Suprapubic skin (tissue), 4 donors: ENCODE data around the gene ERF. TPM values are rescaled to one million over a fixed set of nuclear protein-coding genes. Genes with fewer than 3 reads are reported as not detected.
A peak's percentile ranks its signal among the peaks of the same experiment; 100 is the strongest.

Experiments used
- DNase-seq, 2 donors: peaks; one replicate each; pipeline ENCODE4 v3.0.0-alpha.2; 2019; ENCODE audit warnings: low spot score in 2 of 2
- H3K27ac ChIP-seq: fragments of 200-600 bp; sonication (generic); one replicate; pipeline ENCODE4 v1.5.1; 2019
- H3K27me3 ChIP-seq: fragments of 200-600 bp; sonication (generic); one replicate; pipeline ENCODE4 v1.5.1; 2019
- H3K36me3 ChIP-seq: fragments of 200-600 bp; sonication (generic); one replicate; pipeline ENCODE4 v1.5.1; 2019
- H3K4me1 ChIP-seq: fragments of 200-600 bp; sonication (generic); one replicate; pipeline ENCODE4 v1.5.1; 2019
- H3K4me3 ChIP-seq: fragments of 200-600 bp; sonication (generic); one replicate; pipeline ENCODE4 v1.5.1; 2019; ENCODE audit warnings: mild to moderate bottlenecking
- H3K9me3 ChIP-seq: fragments of 200-600 bp; sonication (generic); one replicate; pipeline ENCODE4 v1.5.1; 2019
- EP300 ChIP-seq: sonication (generic); formaldehyde crosslinking; IDR thresholded peaks from one replicate; pipeline ENCODE4 v1.6.1; 2017; ENCODE audit warnings: antibody characterized with exemption
- POLR2A ChIP-seq, 2 donors: fragments of 450-650 bp; IDR thresholded peaks; one replicate each; pipeline ENCODE4 v1.6.1; 2017; ENCODE audit warnings: antibody characterized with exemption in 2 of 2, mild to moderate bottlenecking in 2 of 2, moderate library complexity in 2 of 2
- POLR2AphosphoS5 ChIP-seq, 3 donors: sonication (generic); formaldehyde crosslinking; IDR thresholded peaks; one replicate each; pipeline ENCODE4 v1.6.1; 2017; ENCODE audit warnings: antibody characterized with exemption in 3 of 3
- WGBS: methylation state at CpG from one replicate; pipeline ENCODE4 v1.1.5; 2018; 5-methylcytosine and 5-hydroxymethylcytosine counted together
- total RNA-seq, 4 donors: library from RNA; depleted of rRNA; stranded (reverse); fragments of >200 nt; gene quantifications; one replicate each; pipeline ENCODE4 v1.1.0, GENCODE V29; 2016
- TF ChIP-seq, protein P1 (sequence below), 2 donors: fragments of 200-600 bp in 1 of 2; fragments of 450-650 bp in 1 of 2; sonication (generic) in 1 of 2; IDR thresholded peaks; one replicate each; pipeline ENCODE4 v1.5.1; 2016 to 2019; ENCODE audit warnings: antibody characterized with exemption in 2 of 2, mild to moderate bottlenecking in 1 of 2, moderate library complexity in 1 of 2

The ERF gene
- total RNA-seq, 4 donors from 2014 or later, result 36.8 to 49.5 (median 45.8) TPM

DNA sequence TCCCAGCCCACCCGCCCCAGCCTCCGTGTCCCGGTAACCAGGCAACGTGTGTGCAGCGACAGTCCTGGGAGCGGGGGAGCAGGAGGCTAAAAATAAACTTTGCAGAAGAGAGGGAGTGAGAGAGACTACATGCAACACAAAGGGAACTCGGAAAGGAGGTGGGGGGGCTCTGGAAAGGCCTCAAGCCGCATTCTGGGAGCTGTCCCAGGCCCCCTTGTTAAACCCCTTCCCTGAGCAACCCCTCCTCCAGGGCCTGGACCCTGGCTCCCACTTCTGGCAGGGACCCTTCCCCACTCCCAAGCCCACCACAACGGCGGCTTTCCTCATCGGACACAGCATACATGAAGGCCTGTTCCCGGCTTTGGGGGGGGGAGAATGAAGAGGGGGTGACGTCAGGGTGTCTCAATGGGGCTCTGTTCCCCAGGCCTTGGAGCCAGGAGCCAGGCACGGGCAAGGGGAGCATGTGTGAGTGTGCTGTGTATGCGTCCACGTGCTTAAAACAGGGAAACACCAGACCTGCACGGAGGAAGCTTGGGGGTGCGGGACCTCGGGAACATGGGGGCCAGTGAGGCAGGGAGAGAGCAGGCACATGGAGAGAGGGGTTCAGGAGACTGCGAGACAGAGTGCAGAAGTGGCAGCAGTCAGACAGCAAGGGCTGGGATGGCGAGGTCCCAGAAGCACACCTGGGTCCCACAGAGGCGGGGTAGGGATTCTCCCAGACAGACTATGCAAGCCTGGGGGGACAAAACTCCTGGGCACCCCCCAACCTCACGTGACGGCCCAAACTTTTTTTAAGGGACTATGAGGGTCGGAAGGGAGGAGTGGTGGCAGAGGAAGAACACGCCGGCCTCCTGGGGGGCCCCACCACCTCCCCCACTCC lies 2.3 kb downstream of the ERF start:
- Histone ChIP-seq H3K27me3 (no peaks in the 10 kb centered on the region), H3K4me3 (peak overlapping the region; percentile 85), H3K36me3 (peaks cover 16% of the 10 kb centered on the region), H3K9me3 (no peaks in the 10 kb centered on the region), H3K4me1 (peaks cover 76% of the 10 kb centered on the region), H3K27ac (peak overlapping the region; percentile 97)
- WGBS, result 1% methylated on average over 27 of the region's 27 CpGs
- peak in 1 of 2 donors; percentile 84 for DNase-seq
- no peak for TF ChIP-seq POLR2A (IDR thresholded peaks at IDR 0.05)
- no peak for TF ChIP-seq POLR2AphosphoS5 (IDR thresholded peaks at IDR 0.05)
- no peak for TF ChIP-seq EP300
- TF ChIP-seq, protein P1, sequence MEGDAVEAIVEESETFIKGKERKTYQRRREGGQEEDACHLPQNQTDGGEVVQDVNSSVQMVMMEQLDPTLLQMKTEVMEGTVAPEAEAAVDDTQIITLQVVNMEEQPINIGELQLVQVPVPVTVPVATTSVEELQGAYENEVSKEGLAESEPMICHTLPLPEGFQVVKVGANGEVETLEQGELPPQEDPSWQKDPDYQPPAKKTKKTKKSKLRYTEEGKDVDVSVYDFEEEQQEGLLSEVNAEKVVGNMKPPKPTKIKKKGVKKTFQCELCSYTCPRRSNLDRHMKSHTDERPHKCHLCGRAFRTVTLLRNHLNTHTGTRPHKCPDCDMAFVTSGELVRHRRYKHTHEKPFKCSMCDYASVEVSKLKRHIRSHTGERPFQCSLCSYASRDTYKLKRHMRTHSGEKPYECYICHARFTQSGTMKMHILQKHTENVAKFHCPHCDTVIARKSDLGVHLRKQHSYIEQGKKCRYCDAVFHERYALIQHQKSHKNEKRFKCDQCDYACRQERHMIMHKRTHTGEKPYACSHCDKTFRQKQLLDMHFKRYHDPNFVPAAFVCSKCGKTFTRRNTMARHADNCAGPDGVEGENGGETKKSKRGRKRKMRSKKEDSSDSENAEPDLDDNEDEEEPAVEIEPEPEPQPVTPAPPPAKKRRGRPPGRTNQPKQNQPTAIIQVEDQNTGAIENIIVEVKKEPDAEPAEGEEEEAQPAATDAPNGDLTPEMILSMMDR (IDR thresholded peaks at IDR 0.05), result no peak

GRCh38 chr19:42251572-42252358 lies 3.2 kb downstream of the ERF start:
- WGBS, result 56% methylated on average over 3 of the region's 4 CpGs
- H3K9me3 ChIP-seq, result no peaks in the 10 kb centered on the region
- TF ChIP-seq, protein P1 (IDR thresholded peaks at IDR 0.05), result no peak
- TF ChIP-seq POLR2A (IDR thresholded peaks at IDR 0.05), result no peak
- no peak for TF ChIP-seq POLR2AphosphoS5 (IDR thresholded peaks at IDR 0.05)
- H3K27me3 ChIP-seq, result no peaks in the 10 kb centered on the region
- no peak for DNase-seq
- H3K4me1 ChIP-seq, result peaks cover 84% of the 10 kb centered on the region
- H3K36me3 ChIP-seq, result peaks cover 16% of the 10 kb centered on the region
- H3K4me3 ChIP-seq, result peak overlapping the region; percentile 85
- peak overlapping the region; percentile 97 for H3K27ac ChIP-seq

- no peaks in the 10 kb centered on the region for H3K27me3 ChIP-seq
- WGBS, result 17% methylated on average over 18 of the region's 19 CpGs
- TF ChIP-seq POLR2A (IDR thresholded peaks at IDR 0.05) (no peak), EP300 (no peak)
- TF ChIP-seq, protein P1 (IDR thresholded peaks at IDR 0.05), result no peak
- H3K4me3 ChIP-seq, result peak overlapping the region; percentile 85
- H3K9me3 ChIP-seq, result no peaks in the 10 kb centered on the region
- peaks cover 16% of the 10 kb centered on the region for H3K36me3 ChIP-seq
- DNase-seq, result peak in 1 of 2 donors; percentile 64
- peak overlapping the region; percentile 97 for H3K27ac ChIP-seq
- peaks cover 84% of the 10 kb centered on the region for H3K4me1 ChIP-seq
Measured at GRCh38 chr19:42250666-42251531, 4.0 kb downstream of the ERF start.

- peak overlapping the region; percentile 97 for H3K27ac ChIP-seq
- no peaks in the 10 kb centered on the region for H3K27me3 ChIP-seq
- 52% methylated on average over 5 of the region's 15 CpGs for WGBS
- peak overlapping the region; percentile 85 for H3K4me3 ChIP-seq
- peaks cover 16% of the 10 kb centered on the region for H3K36me3 ChIP-seq
- peak in 1 of 2 donors; percentile 77 for DNase-seq
- no peak for TF ChIP-seq POLR2A (IDR thresholded peaks at IDR 0.05)
- TF ChIP-seq POLR2AphosphoS5 (IDR thresholded peaks at IDR 0.05), result no peak
- TF ChIP-seq, protein P1 (IDR thresholded peaks at IDR 0.05), result no peak
- no peak for TF ChIP-seq EP300
- H3K9me3 ChIP-seq, result no peaks in the 10 kb centered on the region
- peaks cover 84% of the 10 kb centered on the region for H3K4me1 ChIP-seq
Measured at GRCh38 chr19:42250183-42250665, 4.7 kb downstream of the ERF start.
